CD4-positive, CD25-positive, alpha-beta regulatory T cell (primary cell): ENCODE data around the gene APOC3. TPM values are rescaled to one million over a fixed set of nuclear protein-coding genes. Genes with fewer than 3 reads are reported as not detected.

ENCODE experiments used
- ATAC-seq, 2 donors: fragments of 150-1000 bp; cut with Tn5 transposase; one replicate each; pipeline ENCODE4 v1.10.0; 2021; ENCODE audit warnings: low read depth in 2 of 2, moderate number of reproducible peaks in 2 of 2, moderate library complexity in 1 of 2
- DNase-seq, 3 donors: peaks; one replicate each; pipeline versions ENCODE4 v3.0.0 to v3.0.0-alpha.2; 2012 to 2022; ENCODE audit warnings: mixed read lengths in 1 of 3
- H3K27ac ChIP-seq: one replicate; pipeline ENCODE4 v1.7.0; 2013; ENCODE audit warnings: mild to moderate bottlenecking, low read length; ENCODE audit not compliant: insufficient read depth, poor library complexity, severe bottlenecking
- H3K27me3 ChIP-seq: one replicate; pipeline ENCODE4 v1.7.0; 2013; ENCODE audit warnings: low read length; ENCODE audit not compliant: control insufficient read depth, insufficient read depth
- H3K36me3 ChIP-seq: one replicate; pipeline ENCODE4 v1.7.0; 2013; ENCODE audit warnings: mild to moderate bottlenecking, low read length, moderate library complexity; ENCODE audit not compliant: control insufficient read depth, insufficient read depth
- H3K4me1 ChIP-seq: 2 replicates; pipeline ENCODE4 v1.7.0; 2013; ENCODE audit warnings: mild to moderate bottlenecking, low read length; ENCODE audit not compliant: insufficient read depth, control insufficient read depth, poor library complexity, severe bottlenecking
- H3K4me3 ChIP-seq: one replicate; pipeline ENCODE4 v1.7.0; 2013; ENCODE audit warnings: low read depth, mild to moderate bottlenecking, low read length, moderate library complexity
- H3K9me3 ChIP-seq, 2 experiments: 1 replicate in 1 of 2; 2 replicates in 1 of 2; pipeline ENCODE4 v1.7.0; 2013; ENCODE audit warnings: low read length in 2 of 2, mild to moderate bottlenecking in 1 of 2, moderate library complexity in 1 of 2; ENCODE audit not compliant: control insufficient read depth in 2 of 2
- H3K27ac Mint-ChIP-seq, 3 donors: one replicate each; pipeline ENCODE4 v1.8.0; 2020 to 2022; ENCODE audit warnings: mild to moderate bottlenecking in 3 of 3, mixed read lengths in 3 of 3, moderate library complexity in 2 of 3
- H3K27me3 Mint-ChIP-seq: one replicate; pipeline ENCODE4 v1.8.0; 2022; ENCODE audit warnings: mild to moderate bottlenecking, mixed read lengths
- H3K36me3 Mint-ChIP-seq: one replicate; pipeline ENCODE4 v1.8.0; 2020; ENCODE audit warnings: mixed read lengths
- H3K4me1 Mint-ChIP-seq, 4 donors: one replicate each; pipeline ENCODE4 v1.8.0; 2020 to 2022; ENCODE audit warnings: mixed read lengths in 4 of 4, mild to moderate bottlenecking in 1 of 4
- H3K4me3 Mint-ChIP-seq, 4 donors: one replicate each; pipeline ENCODE4 v1.8.0; 2020 to 2022; ENCODE audit warnings: mild to moderate bottlenecking in 4 of 4, mixed read lengths in 4 of 4, moderate library complexity in 3 of 4
- H3K9me3 Mint-ChIP-seq, 7 donors: one replicate each; pipeline ENCODE4 v1.8.0; 2020 to 2022; ENCODE audit warnings: mixed read lengths in 7 of 7, mild to moderate bottlenecking in 3 of 7, moderate library complexity in 2 of 7
- polyA plus RNA-seq, 4 donors: library from polyadenylated mRNA; unstranded; fragments of 300-500 nt; fragmentation: Illumina TruSeq; gene quantifications; one replicate each; pipeline ENCODE4 v1.2.3, GENCODE V29; 2021
- total RNA-seq: library from RNA; stranded (reverse); gene quantifications from one replicate; pipeline ENCODE4 v1.2.3, GENCODE V29; 2022

Gene APOC3
- total and polyA plus RNA-seq, 5 donors from 2014 or later, result not detected

- H3K4me3 ChIP-seq, result no peak overlapping the region
- no peaks in the 10 kb centered on the region for H3K9me3 Mint-ChIP-seq
- H3K9me3 ChIP-seq, result no peaks in the 10 kb centered on the region
- no peaks in the 10 kb centered on the region for H3K27me3 ChIP-seq
- ATAC-seq (no peak), DNase-seq (no peak)
- H3K36me3 ChIP-seq, result no peaks in the 10 kb centered on the region
- no peaks in the 10 kb centered on the region for H3K4me1 Mint-ChIP-seq
- no peak overlapping the region for H3K4me3 Mint-ChIP-seq
- no peaks in the 10 kb centered on the region for H3K27me3 Mint-ChIP-seq
- no peak overlapping the region for H3K27ac Mint-ChIP-seq
- H3K4me1 ChIP-seq, result no peaks in the 10 kb centered on the region
- no peak overlapping the region for H3K27ac ChIP-seq
- H3K36me3 Mint-ChIP-seq, result no peaks in the 10 kb centered on the region
Observed at GRCh38 chr11:116819049-116819448, 10.7 kb upstream of the APOC3 start.

- ATAC-seq, result no peak
- Mint-ChIP-seq H3K36me3 (no peaks in the 10 kb centered on the region), H3K27ac (no peak overlapping the region), H3K4me3 (no peak overlapping the region), H3K27me3 (no peaks in the 10 kb centered on the region), H3K4me1 (no peaks in the 10 kb centered on the region), H3K9me3 (no peaks in the 10 kb centered on the region)
- no peaks in the 10 kb centered on the region for H3K4me1 ChIP-seq
- DNase-seq, result no peak
- no peak overlapping the region for H3K4me3 ChIP-seq
- H3K27ac ChIP-seq, result no peak overlapping the region
- H3K36me3 ChIP-seq, result no peaks in the 10 kb centered on the region
- H3K27me3 ChIP-seq, result no peaks in the 10 kb centered on the region
- H3K9me3 ChIP-seq, result no peaks in the 10 kb centered on the region
Observed at GRCh38 chr11:116821050-116821918, 8.4 kb upstream of the APOC3 start.

- Mint-ChIP-seq H3K4me3 (no peak overlapping the region), H3K27ac (no peak overlapping the region), H3K9me3 (no peaks in the 10 kb centered on the region), H3K4me1 (no peaks in the 10 kb centered on the region), H3K36me3 (no peaks in the 10 kb centered on the region), H3K27me3 (no peaks in the 10 kb centered on the region)
- Histone ChIP-seq H3K27me3 (no peaks in the 10 kb centered on the region), H3K9me3 (no peaks in the 10 kb centered on the region), H3K36me3 (no peaks in the 10 kb centered on the region), H3K4me3 (no peak overlapping the region), H3K4me1 (no peaks in the 10 kb centered on the region), H3K27ac (no peak overlapping the region)
- no peak for DNase-seq
- ATAC-seq, result no peak
Observed at GRCh38 chr11:116822575-116822974, 7.1 kb upstream of the APOC3 start.

- H3K4me3 Mint-ChIP-seq, result no peak within 1 kb of the TSS
- no peak for ATAC-seq
Observed at GRCh38 chr11:116823031-116823843, 6.5 kb upstream of the APOC3 start, which contains the start of gene APOA4. APOA4 (minus strand) TSS chr11:116823304; CDS start chr11:116823191, 113 bp downstream.

GRCh38 chr11:116825434-116825833, 4.3 kb upstream of the APOC3 start:
- no peaks in the 10 kb centered on the region for H3K36me3 Mint-ChIP-seq

More at GRCh38 chr11:116823031-116823843, 6.5 kb upstream of the APOC3 start, which contains the start of gene APOA4:
- H3K4me1 ChIP-seq, result no peaks in the 10 kb centered on the region
- no peaks in the 10 kb centered on the region for H3K4me1 Mint-ChIP-seq
- DNase-seq, result no peak
- H3K27me3 Mint-ChIP-seq, result no peaks in the 10 kb centered on the region
- H3K9me3 Mint-ChIP-seq, result no peaks in the 10 kb centered on the region
- H3K9me3 ChIP-seq, result no peaks in the 10 kb centered on the region
- no peak within 1 kb of the TSS for H3K27ac ChIP-seq
- no peak within 1 kb of the TSS for H3K4me3 ChIP-seq
- peak within 1 kb of the TSS in 1 of 3 donors; percentile 17 for H3K27ac Mint-ChIP-seq
- H3K36me3 ChIP-seq, result no peaks in the 10 kb centered on the region
- H3K36me3 Mint-ChIP-seq, result no peaks in the 10 kb centered on the region
- no peaks in the 10 kb centered on the region for H3K27me3 ChIP-seq

GRCh38 chr11:116825854-116826750, 3.6 kb upstream of the APOC3 start:
- no peak for ATAC-seq
- DNase-seq, result no peak
- H3K27ac ChIP-seq, result no peak overlapping the region
- H3K36me3 ChIP-seq, result no peaks in the 10 kb centered on the region
- no peaks in the 10 kb centered on the region for H3K4me1 ChIP-seq
- H3K4me1 Mint-ChIP-seq, result no peaks in the 10 kb centered on the region
- no peaks in the 10 kb centered on the region for H3K9me3 Mint-ChIP-seq
- no peak overlapping the region for H3K4me3 Mint-ChIP-seq
- no peak overlapping the region for H3K4me3 ChIP-seq
- H3K27ac Mint-ChIP-seq, result no peak overlapping the region
- H3K36me3 Mint-ChIP-seq, result no peaks in the 10 kb centered on the region
- no peaks in the 10 kb centered on the region for H3K27me3 ChIP-seq
- no peaks in the 10 kb centered on the region for H3K9me3 ChIP-seq
- no peaks in the 10 kb centered on the region for H3K27me3 Mint-ChIP-seq

More at GRCh38 chr11:116825434-116825833, 4.3 kb upstream of the APOC3 start:
- no peak overlapping the region for H3K27ac ChIP-seq
- no peaks in the 10 kb centered on the region for H3K27me3 Mint-ChIP-seq
- H3K4me3 Mint-ChIP-seq, result no peak overlapping the region
- no peak for ATAC-seq
- no peak overlapping the region for H3K27ac Mint-ChIP-seq
- H3K4me1 Mint-ChIP-seq, result no peaks in the 10 kb centered on the region
- no peak overlapping the region for H3K4me3 ChIP-seq
- no peaks in the 10 kb centered on the region for H3K36me3 ChIP-seq
- H3K9me3 Mint-ChIP-seq, result no peaks in the 10 kb centered on the region
- H3K27me3 ChIP-seq, result no peaks in the 10 kb centered on the region
- no peaks in the 10 kb centered on the region for H3K4me1 ChIP-seq
- H3K9me3 ChIP-seq, result no peaks in the 10 kb centered on the region
- DNase-seq, result no peak

GRCh38 chr11:116826751-116827431, 2.8 kb upstream of the APOC3 start:
- H3K27ac Mint-ChIP-seq, result no peak overlapping the region
- H3K4me1 Mint-ChIP-seq, result no peaks in the 10 kb centered on the region
- no peaks in the 10 kb centered on the region for H3K36me3 ChIP-seq
- no peak overlapping the region for H3K27ac ChIP-seq
- ATAC-seq (no peak), DNase-seq (no peak)
- no peaks in the 10 kb centered on the region for H3K9me3 ChIP-seq
- H3K27me3 Mint-ChIP-seq, result no peaks in the 10 kb centered on the region
- no peaks in the 10 kb centered on the region for H3K36me3 Mint-ChIP-seq
- H3K9me3 Mint-ChIP-seq, result no peaks in the 10 kb centered on the region
- no peaks in the 10 kb centered on the region for H3K4me1 ChIP-seq
- H3K4me3 Mint-ChIP-seq, result no peak overlapping the region
- no peaks in the 10 kb centered on the region for H3K27me3 ChIP-seq
- no peak overlapping the region for H3K4me3 ChIP-seq
